Neural crest cell (in vitro differentiated cells): ENCODE measurements around the gene SALL2. TPM values are rescaled to one million over a fixed set of nuclear protein-coding genes. Genes with fewer than 3 reads are reported as not detected.

Experiments used
- total RNA-seq: library from RNA; stranded (reverse); gene quantifications from 2 replicates; pipeline ENCODE4 v1.2.1, GENCODE V29; 2021

Gene SALL2
- total RNA-seq, 1 donor from 2014 or later: 164 TPM

Other genes starting within 250 kb of the SALL2 start
- not detected in 2 replicates for gene RPGRIP1, start 246.3 kb downstream of the SALL2 start, total RNA-seq
- gene SUPT16H, start 142.3 kb downstream of the SALL2 start, total RNA-seq: 199 and 205 TPM in 2 replicates
- 137 and 145 TPM in 2 replicates for gene CHD8, start 70.2 kb downstream of the SALL2 start, total RNA-seq
- 30.2 and 31.6 TPM in 2 replicates for gene RAB2B, start 49.4 kb downstream of the SALL2 start, total RNA-seq
- 59.7 and 64.3 TPM in 2 replicates for gene TOX4, start 49.2 kb downstream of the SALL2 start, total RNA-seq
- 90.7 and 96.6 TPM in 2 replicates for gene METTL3, start 15.0 kb downstream of the SALL2 start, total RNA-seq
- not detected in 2 replicates for gene OR10G3, start 53.7 kb upstream of the SALL2 start, total RNA-seq
- gene OR10G2, start 108.6 kb upstream of the SALL2 start, total RNA-seq: not detected in 2 replicates
- not detected in 2 replicates for gene OR4E2, start 127.5 kb upstream of the SALL2 start, total RNA-seq
- gene OR4E1, start 147.5 kb upstream of the SALL2 start, total RNA-seq: not detected in 2 replicates